HepG2 (cell line): ENCODE data around the gene PDLIM5. TPM values are rescaled to one million over a fixed set of nuclear protein-coding genes. Genes with fewer than 3 reads are reported as not detected.

Experiments
- ATAC-seq: fragments of 200-7000 bp; cut with Tn5 transposase; 3 replicates; pipeline ENCODE4 v1.9.1; 2020; ENCODE audit warnings: mild to moderate bottlenecking, moderate library complexity
- BruUV-seq: library from RNA; stranded (reverse); fragments of 400-500 nt; replicated peaks from 2 replicates; lab custom pipeline; 2021; lab: Mats Ljungman, UMichigan
- CTCF ChIA-PET: fragments of 300-600 bp; formaldehyde crosslinking; extraction: SDS; loops from one replicate; lab custom pipeline; 2021; ENCODE audit warnings: low total read pairs, inconsistent platforms, low intra/inter-chr PET ratio; lab: Yijun Ruan, JAX
- POLR2A ChIA-PET: fragments of 350-600 bp; sonication (Branson Sonifier 250); formaldehyde crosslinking; loops from one replicate; lab custom pipeline; 2020; ENCODE audit warnings: antibody characterized with exemption, inconsistent platforms; lab: Yijun Ruan, JAX
- DNase-seq: peaks from one replicate; pipeline ENCODE4 v3.0.0-alpha.2; 2015; ENCODE audit warnings: low spot score
- FAIRE-seq: peaks from 3 replicates; lab custom pipeline; 2011; peaks lifted over from hg19 to GRCh38; lab: Jason Lieb, UNC
- H2AFZ ChIP-seq: one replicate; pipeline ENCODE4 v1.6.1; 2011; ENCODE audit warnings: low read length, inconsistent platforms
- H3K27ac ChIP-seq: fragments of 300-600 bp; 3 replicates; pipeline ENCODE4 v1.8.0; 2011; ENCODE audit warnings: mixed run types, mild to moderate bottlenecking, mixed read lengths, low read length, inconsistent platforms; ENCODE audit not compliant: insufficient read depth; ENCODE audit errors: extremely low read length
- H3K27me3 ChIP-seq, 2 experiments: fragments of 200-600 bp in 1 of 2; 2 replicates in 1 of 2; 3 replicates in 1 of 2; pipeline versions ENCODE4 v1.6.0 to v1.8.0; 2011; ENCODE audit warnings: low read length in 2 of 2, mild to moderate bottlenecking in 2 of 2, moderate library complexity in 2 of 2, inconsistent platforms in 1 of 2; ENCODE audit not compliant: insufficient read depth in 2 of 2, control insufficient read depth in 1 of 2
- H3K36me3 ChIP-seq, 2 experiments: fragments of 200-600 bp in 1 of 2; replicated peaks in 1 of 2; 2 replicates in 1 of 2; 3 replicates in 1 of 2; pipeline versions ENCODE4 v1.5.1 to v1.8.0; 2011; ENCODE audit warnings: low read length in 2 of 2, inconsistent platforms in 1 of 2; ENCODE audit not compliant: insufficient read depth in 2 of 2, control insufficient read depth in 1 of 2
- H3K4me1 ChIP-seq: 2 replicates; pipeline ENCODE4 v1.5.1; 2012; ENCODE audit warnings: low read length, inconsistent platforms; ENCODE audit not compliant: insufficient read depth
- H3K4me2 ChIP-seq: 2 replicates; pipeline ENCODE4 v1.6.0; 2011; ENCODE audit warnings: low read depth, low read length, inconsistent platforms
- H3K4me3 ChIP-seq, 3 experiments: fragments of 200-600 bp in 1 of 3; sonication (generic), shearing (Covaris generic) in 1 of 3; replicated peaks in 1 of 3; 2 replicates each; pipeline ENCODE4 v1.5.1; 2011 to 2016; ENCODE audit warnings: low read length in 3 of 3, inconsistent platforms in 2 of 3, low read depth in 2 of 3, mild to moderate bottlenecking in 2 of 3, control low read depth in 1 of 3, mixed read lengths in 1 of 3; ENCODE audit not compliant: insufficient read depth in 1 of 3
- H3K79me2 ChIP-seq: one replicate; pipeline ENCODE4 v1.6.1; 2011; ENCODE audit warnings: low read length, inconsistent platforms; ENCODE audit not compliant: insufficient read depth
- H3K9ac ChIP-seq: 2 replicates; pipeline ENCODE4 v1.6.0; 2011; ENCODE audit warnings: mild to moderate bottlenecking, low read depth, low read length, inconsistent platforms; ENCODE audit not compliant: insufficient read depth
- H3K9me3 ChIP-seq: 2 replicates; pipeline ENCODE4 v1.5.1; 2012; ENCODE audit warnings: mild to moderate bottlenecking, low read length
- H4K20me1 ChIP-seq: 2 replicates; pipeline ENCODE4 v1.6.0; 2011; ENCODE audit warnings: inconsistent platforms, mild to moderate bottlenecking, low read length, moderate library complexity; ENCODE audit not compliant: insufficient read depth
- CEBPB ChIP-seq: IDR thresholded peaks from 2 replicates; pipeline ENCODE4 v1.6.1; 2011; ENCODE audit warnings: low read depth, low read length, improper control_type of control experiment, borderline replicate concordance
- NCOA1 ChIP-seq: sonication (generic); formaldehyde crosslinking; IDR thresholded peaks from 2 replicates; pipeline ENCODE4 v1.9.0; 2021; ENCODE audit warnings: missing genetic modification reagents
- TCF12 ChIP-seq, 2 experiments: fragments of 450-650 bp in 1 of 2; sonication (generic) in 1 of 2; formaldehyde crosslinking in 1 of 2; IDR thresholded peaks; 2 replicates each; pipeline versions ENCODE4 v1.6.1 to v1.8.0; 2017 to 2022; ENCODE audit warnings: antibody characterized with exemption in 1 of 2, mild to moderate bottlenecking in 1 of 2, missing genetic modification reagents in 1 of 2, moderate library complexity in 1 of 2
- WGBS: methylation state at CpG from one replicate; pipeline ENCODE4 v1.1.6; 2017; ENCODE audit warnings: low lambda C conversion rate; 5-methylcytosine and 5-hydroxymethylcytosine counted together
- in situ Hi-C: cut with HindIII; loops from 2 replicates; pipeline ENCODE4 v1.10.0; 2017; ENCODE audit warnings: low pct_unique_long_range_greater_than_20kb; ENCODE audit not compliant: extremely low pct_ligation_motif_present
- intact Hi-C: fragments of 100-400 bp; cut with micrococcal nuclease; formaldehyde crosslinking; loops from one replicate; pipeline ENCODE4 v1.10.0; 2022; ENCODE audit not compliant: unreplicated experiment
- polyA plus RNA-seq, 8 experiments: library from polyadenylated mRNA; depleted of rRNA in 3 of 8; stranded (reverse) in 7 of 8; unstranded in 1 of 8; fragments of >200 nt; fragmentation: Illumina TruSeq in 4 of 8; extraction: Trizol in 4 of 8; gene quantifications; 2 replicates each; pipeline versions ENCODE4 v1.2.1 to v1.2.3, GENCODE V29; 2011 to 2016; ENCODE audit warnings: low read depth in 4 of 8, missing spikeins in 1 of 8, mixed read lengths in 1 of 8; ENCODE audit not compliant: insufficient read depth in 1 of 8
- total RNA-seq, 5 experiments: library from RNA; depleted of rRNA; stranded (reverse); fragments of >200 nt; fragmentation: Illumina TruSeq; extraction: Trizol; gene quantifications; 2 replicates each; pipeline ENCODE4 v1.2.3, GENCODE V29; 2016; ENCODE audit warnings: low read depth in 1 of 5
- TF ChIP-seq, protein P1 (sequence below), 2 experiments: fragments of 450-650 bp in 1 of 2; sonication (generic) in 1 of 2; formaldehyde crosslinking in 1 of 2; IDR thresholded peaks; 2 replicates each; pipeline versions ENCODE4 v1.6.1 to v1.8.0; 2016 to 2022; ENCODE audit warnings: antibody characterized with exemption in 1 of 2, mild to moderate bottlenecking in 1 of 2, missing genetic modification reagents in 1 of 2
- TF ChIP-seq, protein P2 (sequence below): sonication (generic); formaldehyde crosslinking; IDR thresholded peaks from 2 replicates; pipeline ENCODE4 v1.4.0; 2020; ENCODE audit warnings: missing genetic modification reagents, mild to moderate bottlenecking, borderline replicate concordance

PDLIM5 gene
- total and polyA plus RNA-seq, 2 of the 13 experiments (the other 11 are each of a cell fraction or from before 2014, with no cell fraction given) = 52.8 to 119 TPM

DNA sequence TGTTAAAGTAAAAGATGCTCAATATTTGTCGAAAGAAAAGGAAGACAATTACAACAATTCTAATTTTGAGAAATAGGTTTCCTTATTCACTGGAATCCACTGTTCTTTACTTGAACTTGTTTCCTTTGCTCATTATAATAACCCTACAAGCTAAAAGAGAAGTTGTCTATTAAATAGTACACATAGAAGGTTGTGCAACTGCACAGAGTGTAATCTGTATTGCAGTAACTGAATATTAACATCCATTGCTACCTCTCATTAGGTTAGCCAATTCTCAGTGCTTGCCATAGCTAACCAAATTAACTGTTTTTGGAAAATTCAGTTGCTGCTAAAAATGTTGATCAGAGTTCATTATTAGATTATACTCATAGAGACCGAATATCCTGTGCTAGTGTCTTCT is 120.0 kb downstream of the PDLIM5 start:
- Histone ChIP-seq H3K36me3 (peaks cover 7 to 14% of the 10 kb centered on the region in 2 experiments; a peak in 4 of 5 replicates), H3K9ac (no peak overlapping the region), H3K79me2 (peaks cover 6% of the 10 kb centered on the region), H3K4me3 (no peak overlapping the region), H2AFZ (no peak overlapping the region), H3K4me1 (peaks cover 24% of the 10 kb centered on the region), H3K27me3 (no peaks in the 10 kb centered on the region), H3K9me3 (no peaks in the 10 kb centered on the region), H3K4me2 (no peak overlapping the region), H4K20me1 (no peaks in the 10 kb centered on the region), H3K27ac (no peak overlapping the region)
- in situ Hi-C loops = no loop called here
- peak; percentile 46; the same call in 1 of the 2 replicates for TF ChIP-seq CEBPB
- no peak for TF ChIP-seq NCOA1 (CRISPR knock-in tag)
- no TSS peak for BruUV-seq
- no peak for DNase-seq
- intact Hi-C loops = no loop called here
- no peak for FAIRE-seq
- ChIA-PET POLR2A (interaction anchor here (1.2 kb wide), 1 partner anchor 119 kb away, joined by 3 read pairs; no protein-coding TSS in a partner anchor), CTCF (no interaction called here)
- no peak for ATAC-seq
- WGBS = 94% methylated on average over 2 of the region's 2 CpGs

DNA sequence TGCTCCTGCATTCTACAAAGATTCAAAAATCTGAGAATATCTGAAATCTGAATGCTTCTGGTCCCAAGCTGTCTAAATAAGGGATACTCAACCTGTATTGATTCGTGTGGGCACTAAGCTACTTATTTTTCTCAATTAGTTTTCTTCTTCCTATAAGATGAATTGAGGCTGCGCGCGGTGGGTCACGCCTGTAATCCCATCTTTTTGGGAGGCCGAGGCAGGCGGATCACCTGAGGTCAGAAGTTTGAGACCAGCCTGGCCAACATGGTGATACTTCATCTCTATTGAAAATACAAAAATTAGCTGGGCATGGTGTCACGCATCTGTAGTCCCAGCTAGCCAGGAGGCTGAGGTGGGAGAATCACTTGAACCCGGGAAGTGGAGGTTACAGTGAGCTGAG is 122.3 kb downstream of the PDLIM5 start:
- no peak overlapping the region for H3K4me3 ChIP-seq
- no peak overlapping the region for H3K27ac ChIP-seq
- H2AFZ ChIP-seq = no peak overlapping the region
- in situ Hi-C loops = no loop called here
- no peak for DNase-seq
- peaks cover 21% of the 10 kb centered on the region for H3K4me1 ChIP-seq
- H3K9me3 ChIP-seq = no peaks in the 10 kb centered on the region
- H3K36me3 ChIP-seq = peaks cover 8 to 17% of the 10 kb centered on the region in 2 experiments; a peak in 4 of 5 replicates
- H3K9ac ChIP-seq = no peak overlapping the region
- H4K20me1 ChIP-seq = no peaks in the 10 kb centered on the region
- FAIRE-seq = no peak
- CTCF ChIA-PET = no interaction called here
- peaks cover 1% of the 10 kb centered on the region for H3K79me2 ChIP-seq
- H3K27me3 ChIP-seq = no peaks in the 10 kb centered on the region
- no peak overlapping the region for H3K4me2 ChIP-seq
- no peak for ATAC-seq
- intact Hi-C loops = no loop called here
- POLR2A ChIA-PET = no interaction called here
- no TSS peak for BruUV-seq
- 87% methylated on average over 9 of the region's 9 CpGs for WGBS
- TF ChIP-seq TCF12 (IDR thresholded peaks at IDR 0.05) = no peak
- TF ChIP-seq TCF12 (CRISPR knock-in tag; IDR thresholded peaks at IDR 0.05) = no peak
- TF ChIP-seq, protein P1, sequence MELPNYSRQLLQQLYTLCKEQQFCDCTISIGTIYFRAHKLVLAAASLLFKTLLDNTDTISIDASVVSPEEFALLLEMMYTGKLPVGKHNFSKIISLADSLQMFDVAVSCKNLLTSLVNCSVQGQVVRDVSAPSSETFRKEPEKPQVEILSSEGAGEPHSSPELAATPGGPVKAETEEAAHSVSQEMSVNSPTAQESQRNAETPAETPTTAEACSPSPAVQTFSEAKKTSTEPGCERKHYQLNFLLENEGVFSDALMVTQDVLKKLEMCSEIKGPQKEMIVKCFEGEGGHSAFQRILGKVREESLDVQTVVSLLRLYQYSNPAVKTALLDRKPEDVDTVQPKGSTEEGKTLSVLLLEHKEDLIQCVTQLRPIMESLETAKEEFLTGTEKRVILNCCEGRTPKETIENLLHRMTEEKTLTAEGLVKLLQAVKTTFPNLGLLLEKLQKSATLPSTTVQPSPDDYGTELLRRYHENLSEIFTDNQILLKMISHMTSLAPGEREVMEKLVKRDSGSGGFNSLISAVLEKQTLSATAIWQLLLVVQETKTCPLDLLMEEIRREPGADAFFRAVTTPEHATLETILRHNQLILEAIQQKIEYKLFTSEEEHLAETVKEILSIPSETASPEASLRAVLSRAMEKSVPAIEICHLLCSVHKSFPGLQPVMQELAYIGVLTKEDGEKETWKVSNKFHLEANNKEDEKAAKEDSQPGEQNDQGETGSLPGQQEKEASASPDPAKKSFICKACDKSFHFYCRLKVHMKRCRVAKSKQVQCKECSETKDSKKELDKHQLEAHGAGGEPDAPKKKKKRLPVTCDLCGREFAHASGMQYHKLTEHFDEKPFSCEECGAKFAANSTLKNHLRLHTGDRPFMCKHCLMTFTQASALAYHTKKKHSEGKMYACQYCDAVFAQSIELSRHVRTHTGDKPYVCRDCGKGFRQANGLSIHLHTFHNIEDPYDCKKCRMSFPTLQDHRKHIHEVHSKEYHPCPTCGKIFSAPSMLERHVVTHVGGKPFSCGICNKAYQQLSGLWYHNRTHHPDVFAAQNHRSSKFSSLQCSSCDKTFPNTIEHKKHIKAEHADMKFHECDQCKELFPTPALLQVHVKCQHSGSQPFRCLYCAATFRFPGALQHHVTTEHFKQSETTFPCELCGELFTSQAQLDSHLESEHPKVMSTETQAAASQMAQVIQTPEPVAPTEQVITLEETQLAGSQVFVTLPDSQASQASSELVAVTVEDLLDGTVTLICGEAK (IDR thresholded peaks at IDR 0.05) = no peak
- TF ChIP-seq, protein P1 (CRISPR knock-in tag; IDR thresholded peaks at IDR 0.05) = no peak
- TF ChIP-seq, protein P2, sequence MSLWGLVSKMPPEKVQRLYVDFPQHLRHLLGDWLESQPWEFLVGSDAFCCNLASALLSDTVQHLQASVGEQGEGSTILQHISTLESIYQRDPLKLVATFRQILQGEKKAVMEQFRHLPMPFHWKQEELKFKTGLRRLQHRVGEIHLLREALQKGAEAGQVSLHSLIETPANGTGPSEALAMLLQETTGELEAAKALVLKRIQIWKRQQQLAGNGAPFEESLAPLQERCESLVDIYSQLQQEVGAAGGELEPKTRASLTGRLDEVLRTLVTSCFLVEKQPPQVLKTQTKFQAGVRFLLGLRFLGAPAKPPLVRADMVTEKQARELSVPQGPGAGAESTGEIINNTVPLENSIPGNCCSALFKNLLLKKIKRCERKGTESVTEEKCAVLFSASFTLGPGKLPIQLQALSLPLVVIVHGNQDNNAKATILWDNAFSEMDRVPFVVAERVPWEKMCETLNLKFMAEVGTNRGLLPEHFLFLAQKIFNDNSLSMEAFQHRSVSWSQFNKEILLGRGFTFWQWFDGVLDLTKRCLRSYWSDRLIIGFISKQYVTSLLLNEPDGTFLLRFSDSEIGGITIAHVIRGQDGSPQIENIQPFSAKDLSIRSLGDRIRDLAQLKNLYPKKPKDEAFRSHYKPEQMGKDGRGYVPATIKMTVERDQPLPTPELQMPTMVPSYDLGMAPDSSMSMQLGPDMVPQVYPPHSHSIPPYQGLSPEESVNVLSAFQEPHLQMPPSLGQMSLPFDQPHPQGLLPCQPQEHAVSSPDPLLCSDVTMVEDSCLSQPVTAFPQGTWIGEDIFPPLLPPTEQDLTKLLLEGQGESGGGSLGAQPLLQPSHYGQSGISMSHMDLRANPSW (CRISPR knock-in tag) = no peak
